Measurements from ENCODE around the gene CPPED1.

Gene CPPED1

GRCh38 chr16:12646490-12647274 lies 157.0 kb downstream of the CPPED1 start:
- no peak for DNase-seq (ENCODE audit: low spot score)

DNA sequence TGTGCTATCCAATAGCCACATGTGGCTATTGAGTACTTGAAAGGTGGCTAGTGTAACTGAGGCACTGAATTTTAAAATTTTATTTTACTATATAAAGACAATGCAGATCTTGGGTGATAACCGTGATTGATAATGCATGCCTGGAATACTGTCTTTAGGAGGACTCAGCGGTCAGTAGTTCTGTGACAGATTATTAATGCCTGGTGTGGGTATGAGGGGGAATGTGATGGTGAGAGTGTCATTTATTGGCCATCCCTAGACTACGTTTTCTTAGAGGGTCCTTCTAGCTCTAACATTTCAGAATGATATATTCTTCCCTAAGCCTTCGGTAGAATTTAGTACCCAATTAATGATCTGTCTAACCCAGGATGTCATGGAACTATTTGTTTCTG lies 157.6 kb downstream of the CPPED1 start:
- no peak for DNase-seq (ENCODE audit: low spot score)

- no peak for DNase-seq (ENCODE audit: low spot score)
Observed at GRCh38 chr16:12643034-12643455, 160.6 kb downstream of the CPPED1 start.

DNA sequence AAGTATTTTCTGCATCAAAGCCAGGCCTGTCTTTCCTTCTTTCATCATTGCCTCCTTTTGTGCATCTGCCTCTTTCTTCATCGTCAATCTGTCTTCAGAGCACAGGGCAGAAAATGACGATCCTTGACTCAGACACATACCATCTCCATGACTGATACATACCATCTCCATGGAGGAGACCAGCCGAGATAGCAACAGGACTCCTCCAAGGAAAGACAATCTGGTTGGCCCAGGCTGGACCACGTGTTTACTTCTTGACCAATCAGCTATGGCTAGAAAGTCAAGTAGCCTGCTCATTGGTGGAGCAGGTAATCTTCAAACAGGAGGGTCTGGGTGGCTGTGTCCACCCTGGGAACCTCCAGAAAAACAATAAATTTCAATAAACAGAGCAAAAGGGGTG lies 164.6 kb downstream of the CPPED1 start:
- no peak for DNase-seq (ENCODE audit: low spot score)

- DNase-seq (ENCODE audit: low spot score) = no peak
Observed at GRCh38 chr16:12637002-12637401, 166.7 kb downstream of the CPPED1 start.

DNA sequence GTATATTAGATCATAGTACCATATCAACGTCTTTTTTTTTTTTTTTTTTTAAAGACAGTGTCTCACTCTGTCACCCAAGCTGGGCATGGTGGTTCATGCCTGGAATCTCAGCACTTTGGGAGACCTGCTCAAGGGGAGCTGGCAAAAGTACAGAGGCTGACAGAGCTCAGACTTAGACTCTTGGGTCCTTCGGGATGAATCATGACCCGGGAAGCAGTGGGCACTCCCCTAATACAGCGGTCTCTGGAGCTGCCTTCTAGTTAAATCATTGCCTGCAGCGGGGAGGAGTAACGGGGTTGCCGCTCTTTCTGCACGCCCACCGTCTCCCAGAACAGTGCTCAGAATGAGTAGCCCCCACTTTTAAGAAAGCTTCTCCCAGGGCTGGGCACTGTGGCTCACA lies 174.4 kb downstream of the CPPED1 start:
- DNase-seq (ENCODE audit: low spot score) = no peak

- DNase-seq (ENCODE audit: low spot score) = no peak
Observed at GRCh38 chr16:12628536-12628935, 175.2 kb downstream of the CPPED1 start.

GRCh38 chr16:12627394-12627793 lies 176.3 kb downstream of the CPPED1 start:
- no peak for DNase-seq (ENCODE audit: low spot score)

DNA sequence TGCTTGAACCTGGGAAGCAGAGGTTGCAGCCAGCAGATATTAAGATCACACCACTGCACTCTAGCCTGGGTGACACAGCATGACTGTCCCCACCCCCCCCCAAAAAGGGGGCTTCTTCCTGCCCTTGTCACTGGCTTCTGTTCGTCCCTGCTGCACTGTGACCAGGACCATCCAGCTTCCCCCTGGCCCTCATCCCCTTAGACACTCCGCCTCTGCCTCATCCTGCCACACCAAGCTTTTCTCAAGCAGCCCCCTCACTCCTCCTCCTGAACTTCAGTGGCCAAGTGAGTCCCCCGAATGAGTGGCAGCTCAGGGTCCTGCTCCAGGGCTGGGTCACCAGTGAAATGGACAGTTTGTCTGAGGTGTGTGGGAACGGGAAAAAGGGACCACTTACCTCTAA lies 177.3 kb downstream of the CPPED1 start:
- no peak for DNase-seq (ENCODE audit: low spot score)

GRCh38 chr16:12625716-12626115 lies 178.0 kb downstream of the CPPED1 start:
- no peak for DNase-seq (ENCODE audit: low spot score)

DNA sequence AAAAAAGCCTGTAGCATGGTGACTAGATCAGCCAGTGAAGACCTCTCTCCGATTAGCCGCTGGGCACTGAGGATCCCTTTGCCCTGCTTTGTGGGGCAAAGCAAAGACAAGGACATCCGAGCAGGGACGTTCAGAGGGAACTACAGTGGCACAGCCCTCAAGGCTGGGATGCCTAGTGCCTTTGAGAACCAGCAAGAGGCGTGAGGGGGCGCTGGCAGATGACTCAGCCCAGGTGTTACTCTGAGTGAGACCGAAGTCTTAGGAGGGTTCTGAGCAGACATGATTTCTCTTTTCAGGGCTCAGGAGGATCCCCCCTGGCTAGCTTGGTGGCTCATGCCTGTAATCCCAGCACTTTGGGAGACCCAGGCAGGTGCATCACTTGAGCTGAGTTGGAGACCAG lies 178.6 kb downstream of the CPPED1 start:
- DNase-seq (ENCODE audit: low spot score) = no peak

DNA sequence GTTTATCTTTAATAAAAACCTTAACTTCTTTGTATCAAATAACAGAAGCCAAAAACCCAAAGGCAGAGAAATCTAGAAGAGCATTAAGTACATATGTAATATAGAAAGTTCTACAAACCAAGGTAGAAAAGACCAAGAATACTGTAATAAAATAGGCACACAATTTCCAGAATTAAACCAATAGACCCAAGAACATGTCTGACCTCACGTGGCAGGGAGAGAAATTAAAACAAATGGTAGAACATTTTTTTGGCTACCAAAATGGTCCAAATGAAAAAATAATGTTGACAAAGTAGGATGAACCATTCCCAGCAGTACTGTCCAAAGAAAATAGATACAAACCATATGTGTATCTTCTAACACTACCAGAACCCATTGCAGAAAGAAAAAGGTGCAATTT lies 183.5 kb downstream of the CPPED1 start:
- no peak for DNase-seq (ENCODE audit: low spot score)

GRCh38 chr16:12618515-12618914 lies 185.2 kb downstream of the CPPED1 start:
- no peak for DNase-seq (ENCODE audit: low spot score)

DNA sequence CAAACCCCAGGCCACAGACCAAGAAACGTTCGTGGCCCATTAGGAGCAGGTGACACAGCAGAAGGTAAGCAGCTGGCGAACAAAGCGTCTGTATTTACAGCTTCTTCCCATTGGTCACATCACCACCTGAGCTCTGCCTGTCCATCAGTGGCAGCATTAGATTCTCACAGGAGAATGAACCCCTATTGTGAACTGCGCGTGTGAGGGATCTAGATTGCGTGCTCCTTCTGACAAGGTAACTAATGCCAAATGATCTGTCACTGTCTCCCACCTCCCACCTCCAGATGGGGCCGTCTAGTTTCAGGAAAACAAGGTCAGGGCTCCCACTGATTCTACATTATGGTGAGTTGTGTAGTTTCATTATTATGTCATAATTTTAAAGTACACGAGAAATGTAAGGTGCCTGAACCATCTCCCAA lies 186.3 kb downstream of the CPPED1 start:
- DNase-seq (ENCODE audit: low spot score) = no peak

- DNase-seq (ENCODE audit: low spot score) = no peak
Observed at GRCh38 chr16:12614662-12615278, 188.9 kb downstream of the CPPED1 start.

DNA sequence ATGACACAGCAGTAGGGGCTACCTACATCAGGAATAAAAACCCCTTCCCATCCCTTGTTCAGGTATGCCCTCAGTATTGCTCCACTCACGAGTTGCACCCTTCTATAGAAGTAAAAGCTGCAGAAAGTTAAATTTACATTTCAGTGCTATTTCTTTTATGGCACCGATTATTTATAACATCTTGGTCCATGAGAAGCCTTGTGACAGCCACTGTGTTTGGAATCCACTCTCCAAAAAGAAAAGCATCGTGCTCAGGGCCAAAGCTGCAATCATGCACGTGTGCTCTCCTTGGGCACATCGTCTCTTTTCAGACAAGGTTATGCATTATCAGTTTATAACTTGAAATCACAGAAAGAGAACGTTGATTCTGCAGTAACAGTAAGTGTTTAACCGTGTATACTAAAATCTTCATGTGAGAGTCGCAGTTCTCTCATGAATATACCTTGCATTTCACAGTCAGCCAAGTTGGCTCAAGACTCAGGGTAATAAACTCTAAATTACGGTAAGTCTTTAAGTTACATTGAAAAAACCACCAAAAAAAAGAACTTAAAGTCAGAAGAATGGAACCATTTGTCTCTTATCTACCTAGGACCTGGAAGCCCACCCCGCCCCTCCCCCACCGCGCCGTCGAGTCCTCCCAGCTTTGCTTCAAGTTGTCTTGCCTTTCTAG lies 189.6 kb downstream of the CPPED1 start:
- no peak for DNase-seq (ENCODE audit: low spot score)

DNA sequence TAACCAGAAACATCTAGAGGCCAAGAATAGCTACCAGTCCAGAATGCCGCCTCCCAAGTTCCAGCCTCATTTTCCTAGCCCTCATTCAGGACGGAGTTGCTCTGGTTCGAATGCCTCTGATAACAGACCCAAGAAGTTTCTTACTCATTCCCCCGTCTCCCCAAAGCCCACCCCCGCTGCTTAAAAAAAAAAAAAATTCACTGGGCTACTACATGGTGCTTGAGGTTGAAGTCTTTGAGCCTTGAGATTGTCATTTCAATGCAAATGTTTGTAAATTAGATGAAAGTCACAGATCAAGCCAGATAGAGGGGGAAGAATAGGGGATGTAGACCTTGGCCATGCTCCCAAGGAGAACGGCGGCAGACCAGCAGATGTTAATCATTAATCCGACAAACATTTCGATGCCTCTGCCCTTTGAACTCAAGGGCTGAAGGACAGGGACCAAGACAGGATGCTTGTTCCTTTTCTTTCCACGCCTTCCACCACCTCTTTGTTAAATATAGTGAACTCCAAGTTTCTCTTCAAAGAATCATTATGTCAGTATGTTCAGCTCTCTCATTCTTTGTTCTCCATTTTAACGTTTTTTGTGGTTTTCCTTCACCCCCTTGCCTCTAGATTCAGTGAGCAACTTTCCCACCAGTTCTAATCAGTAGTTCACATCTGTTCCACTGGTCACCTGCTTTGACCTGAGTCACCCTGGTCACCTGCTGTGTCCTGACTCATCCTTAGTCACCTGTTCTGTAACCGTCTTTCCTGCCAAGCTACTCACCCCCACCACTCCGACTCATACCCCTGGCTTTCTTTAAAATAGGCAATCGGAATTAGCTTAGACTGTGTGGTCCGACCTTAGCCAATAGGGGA lies 190.3 kb downstream of the CPPED1 start:
- no peak for DNase-seq (ENCODE audit: low spot score)

DNA sequence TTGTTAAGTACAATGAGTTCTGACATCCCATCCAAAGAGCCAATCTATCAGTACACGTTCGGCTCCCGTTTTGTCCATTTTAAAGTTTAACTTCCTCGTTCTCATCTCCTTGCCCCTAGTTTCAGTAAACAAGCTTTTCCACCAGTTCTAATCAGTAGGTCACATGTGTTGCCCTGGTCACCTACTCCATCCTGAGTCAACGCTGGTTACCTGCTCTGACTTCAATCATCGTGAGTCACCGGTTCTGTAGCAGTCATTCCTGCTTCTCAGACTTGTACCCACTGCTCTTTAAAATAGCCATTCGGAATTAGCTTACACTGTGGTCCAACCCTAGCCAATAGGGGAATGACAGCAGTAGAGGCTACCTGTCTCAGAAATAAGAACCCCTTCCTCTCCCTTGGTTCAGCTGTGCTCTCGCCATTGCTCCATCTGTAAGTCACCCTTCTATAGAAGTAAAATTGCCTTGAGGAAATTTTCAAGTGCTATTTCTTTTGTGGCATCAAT lies 191.0 kb downstream of the CPPED1 start:
- DNase-seq (ENCODE audit: low spot score) = no peak

- no peak for DNase-seq (ENCODE audit: low spot score)
Observed at GRCh38 chr16:12611916-12612597, 191.6 kb downstream of the CPPED1 start.

DNA sequence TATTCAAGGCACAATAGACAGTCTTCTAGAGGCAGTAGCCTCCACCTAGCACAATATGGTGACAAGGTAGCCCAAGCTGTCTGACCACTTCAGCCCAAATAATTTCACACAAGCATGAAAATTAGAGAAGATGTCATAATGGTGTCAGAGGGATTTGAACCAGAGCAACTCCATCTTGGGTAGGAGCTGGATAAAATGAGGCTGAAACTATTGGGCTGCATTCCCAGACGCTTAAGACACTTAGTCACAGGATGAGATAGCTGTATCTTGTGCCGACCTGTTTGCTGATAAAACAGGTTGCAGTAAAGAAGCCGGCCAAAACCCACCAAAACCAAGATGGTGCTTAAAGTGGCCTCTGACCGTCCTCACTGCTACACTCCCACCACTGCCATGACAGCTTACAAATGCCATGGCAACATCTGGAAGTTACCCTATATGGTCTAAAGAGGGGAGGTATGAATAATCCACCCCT lies 192.6 kb downstream of the CPPED1 start:
- DNase-seq (ENCODE audit: low spot score) = no peak

- no peak for DNase-seq (ENCODE audit: low spot score)
Observed at GRCh38 chr16:12609937-12610699, 193.6 kb downstream of the CPPED1 start.

Data from germinal center (tissue), 1 donor.